Stimulated activated CD8-positive, alpha-beta memory T cell treated with anti-CD3 and anti-CD28 coated beads, Interleukin-12 subunit alpha, Interleukin-12 subunit beta, amount 100 ng/mL, for 24 hours (primary cell): ENCODE results near the gene ANAPC1.
"Not testable (repeated sequence)": the region's sequence is repeated elsewhere in the genome, so short reads cannot be mapped to it uniquely, and the experiment has no call there.

ENCODE experiments used
- DNase-seq: peaks from one replicate; pipeline ENCODE4 v3.0.0-alpha.2; 2020; ENCODE audit errors: extremely low read depth

The ANAPC1 gene

GRCh38 chr2:111883661-111884591 is at the start of gene ANAPC1:
ANAPC1 (minus strand) TSS chr2:111884193; CDS start chr2:111880825, 3,368 bp downstream.
- peak; percentile 69 for DNase-seq

GRCh38 chr2:111932841-111933291 is 48.9 kb upstream of the ANAPC1 start:
- no peak for DNase-seq

GRCh38 chr2:111930875-111931274 is 46.9 kb upstream of the ANAPC1 start:
- DNase-seq: no peak

GRCh38 chr2:111930409-111930808 is 46.4 kb upstream of the ANAPC1 start:
- DNase-seq: no peak

GRCh38 chr2:111927723-111928122 is 43.7 kb upstream of the ANAPC1 start:
- no peak for DNase-seq

- no peak for DNase-seq
Measured at GRCh38 chr2:111924617-111925107, 40.7 kb upstream of the ANAPC1 start.

GRCh38 chr2:111923276-111923804 is 39.3 kb upstream of the ANAPC1 start:
- no peak for DNase-seq

GRCh38 chr2:111919794-111920608 is 36.0 kb upstream of the ANAPC1 start:
- DNase-seq: no peak

GRCh38 chr2:111919365-111919764 is 35.4 kb upstream of the ANAPC1 start:
- DNase-seq: no peak

- no peak for DNase-seq
Measured at GRCh38 chr2:111918383-111918806, 34.4 kb upstream of the ANAPC1 start.

- DNase-seq: no peak
Measured at GRCh38 chr2:111917106-111917505, 33.1 kb upstream of the ANAPC1 start.

GRCh38 chr2:111912547-111912946 is 28.6 kb upstream of the ANAPC1 start:
- DNase-seq: no peak

GRCh38 chr2:111911295-111911977 is 27.4 kb upstream of the ANAPC1 start:
- DNase-seq: not testable (repeated sequence)

- no peak for DNase-seq
Measured at GRCh38 chr2:111910609-111911277, 26.8 kb upstream of the ANAPC1 start.

GRCh38 chr2:111909997-111910396 is 26.0 kb upstream of the ANAPC1 start:
- not testable (repeated sequence) for DNase-seq

- no peak for DNase-seq
Measured at GRCh38 chr2:111909079-111909478, 25.1 kb upstream of the ANAPC1 start.

GRCh38 chr2:111908578-111908977 is 24.6 kb upstream of the ANAPC1 start:
- no peak for DNase-seq

GRCh38 chr2:111905990-111906735 is 22.2 kb upstream of the ANAPC1 start:
- DNase-seq: no peak

- not testable (repeated sequence) for DNase-seq
Measured at GRCh38 chr2:111905475-111905869, 21.5 kb upstream of the ANAPC1 start.
